Activated naive CD8-positive, alpha-beta T cell (primary cell): Measurements from ENCODE around the gene TBC1D3B.
"Not testable (repeated sequence)": the region's sequence is repeated elsewhere in the genome, so short reads cannot be mapped to it uniquely, and the experiment has no call there.

ENCODE experiments used
- H3K27ac Mint-ChIP-seq: one replicate; pipeline ENCODE4 v1.8.0; 2021; ENCODE audit warnings: mixed read lengths
- H3K27me3 Mint-ChIP-seq: one replicate; pipeline ENCODE4 v1.8.0; 2021; ENCODE audit warnings: mixed read lengths
- H3K36me3 Mint-ChIP-seq: one replicate; pipeline ENCODE4 v1.8.0; 2021; ENCODE audit warnings: mixed read lengths
- H3K4me1 Mint-ChIP-seq: one replicate; pipeline ENCODE4 v1.8.0; 2021; ENCODE audit warnings: low read depth, mixed read lengths
- H3K4me3 Mint-ChIP-seq: one replicate; pipeline ENCODE4 v1.8.0; 2021; ENCODE audit warnings: mild to moderate bottlenecking, mixed read lengths
- H3K9me3 Mint-ChIP-seq: one replicate; pipeline ENCODE4 v1.8.0; 2021; ENCODE audit warnings: low read depth, mixed read lengths

Gene TBC1D3B

GRCh38 chr17:36176536-36176935, at the start of gene TBC1D3B:
Gene TBC1D3B, minus strand, starts transcription at chr17:36176636. Its CDS starts 1,586 bp downstream, at chr17:36175050.
- not testable (repeated sequence) for H3K27me3 Mint-ChIP-seq, H3K4me1 Mint-ChIP-seq, H3K36me3 Mint-ChIP-seq, H3K4me3 Mint-ChIP-seq, H3K27ac Mint-ChIP-seq, H3K9me3 Mint-ChIP-seq

GRCh38 chr17:36222967-36223366, 46.5 kb upstream of the TBC1D3B start:
- not testable (repeated sequence) for H3K4me1 Mint-ChIP-seq, H3K36me3 Mint-ChIP-seq, H3K4me3 Mint-ChIP-seq, H3K27ac Mint-ChIP-seq, H3K9me3 Mint-ChIP-seq
- peaks cover 11% of the 10 kb centered on the region for H3K27me3 Mint-ChIP-seq

DNA sequence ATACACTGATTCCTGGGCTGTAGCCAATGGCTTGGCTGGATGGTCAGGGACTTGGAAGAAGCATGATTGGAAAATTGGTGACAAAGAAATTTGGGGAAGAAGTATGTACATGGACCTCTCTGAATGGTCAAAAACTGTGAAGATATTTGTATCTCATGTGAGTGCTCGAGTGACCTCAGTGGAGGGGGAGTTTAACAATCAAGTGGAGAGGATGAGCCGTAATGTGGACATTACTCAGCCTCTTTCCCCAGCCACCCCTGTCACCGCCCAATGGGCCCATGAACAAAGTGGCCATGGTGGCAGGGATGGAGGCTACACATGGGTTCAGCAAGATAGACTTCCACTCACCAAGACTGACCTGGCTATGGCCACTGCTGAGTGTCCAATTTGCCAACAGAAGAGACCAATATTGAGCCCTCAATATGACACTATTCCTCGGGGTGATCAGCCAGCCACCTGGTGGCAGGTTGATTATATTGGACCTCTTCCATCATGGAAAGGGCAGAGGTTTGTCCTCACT, 45.2 kb upstream of the TBC1D3B start:
- not testable (repeated sequence) for H3K4me1 Mint-ChIP-seq, H3K9me3 Mint-ChIP-seq, H3K27ac Mint-ChIP-seq, H3K36me3 Mint-ChIP-seq, H3K4me3 Mint-ChIP-seq
- peaks cover 14% of the 10 kb centered on the region for H3K27me3 Mint-ChIP-seq

GRCh38 chr17:36220737-36221580, 44.5 kb upstream of the TBC1D3B start:
- not testable (repeated sequence) for H3K27ac Mint-ChIP-seq, H3K9me3 Mint-ChIP-seq, H3K4me1 Mint-ChIP-seq, H3K36me3 Mint-ChIP-seq, H3K4me3 Mint-ChIP-seq
- peaks cover 14% of the 10 kb centered on the region for H3K27me3 Mint-ChIP-seq

- not testable (repeated sequence) for H3K9me3 Mint-ChIP-seq, H3K36me3 Mint-ChIP-seq, H3K4me3 Mint-ChIP-seq, H3K27ac Mint-ChIP-seq, H3K4me1 Mint-ChIP-seq
- H3K27me3 Mint-ChIP-seq = peaks cover 15% of the 10 kb centered on the region
These were observed 43.1 kb upstream of the TBC1D3B start for GRCh38 chr17:36219556-36219955.

- not testable (repeated sequence) for H3K9me3 Mint-ChIP-seq, H3K4me1 Mint-ChIP-seq, H3K36me3 Mint-ChIP-seq, H3K27ac Mint-ChIP-seq, H3K4me3 Mint-ChIP-seq
- H3K27me3 Mint-ChIP-seq = peaks cover 18% of the 10 kb centered on the region
These were observed 39.2 kb upstream of the TBC1D3B start for GRCh38 chr17:36215406-36216308.

DNA sequence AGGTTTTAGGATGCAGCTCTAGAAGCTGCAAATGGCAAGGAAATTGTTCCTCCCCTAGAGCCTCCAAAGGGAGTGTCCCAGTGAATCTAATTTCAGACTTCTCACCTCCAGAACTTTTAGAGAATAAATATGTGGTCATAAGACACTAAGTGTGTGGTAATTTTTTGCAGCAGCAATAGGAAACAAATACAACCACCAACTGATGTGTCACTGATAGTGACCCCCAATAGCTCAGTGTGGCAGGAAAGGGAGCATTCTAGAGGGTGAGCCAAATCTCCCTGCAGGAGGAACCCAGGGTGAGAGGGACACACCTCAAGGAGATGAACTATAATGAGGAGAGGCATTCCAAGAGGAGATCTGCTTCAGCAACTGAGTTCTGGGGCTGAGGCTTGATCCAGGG, 38.5 kb upstream of the TBC1D3B start:
- no peak overlapping the region for H3K27ac Mint-ChIP-seq
- no peaks in the 10 kb centered on the region for H3K4me1 Mint-ChIP-seq
- no peaks in the 10 kb centered on the region for H3K36me3 Mint-ChIP-seq
- H3K27me3 Mint-ChIP-seq = peaks cover 21% of the 10 kb centered on the region
- peaks cover 7% of the 10 kb centered on the region for H3K9me3 Mint-ChIP-seq
- no peak overlapping the region for H3K4me3 Mint-ChIP-seq

DNA sequence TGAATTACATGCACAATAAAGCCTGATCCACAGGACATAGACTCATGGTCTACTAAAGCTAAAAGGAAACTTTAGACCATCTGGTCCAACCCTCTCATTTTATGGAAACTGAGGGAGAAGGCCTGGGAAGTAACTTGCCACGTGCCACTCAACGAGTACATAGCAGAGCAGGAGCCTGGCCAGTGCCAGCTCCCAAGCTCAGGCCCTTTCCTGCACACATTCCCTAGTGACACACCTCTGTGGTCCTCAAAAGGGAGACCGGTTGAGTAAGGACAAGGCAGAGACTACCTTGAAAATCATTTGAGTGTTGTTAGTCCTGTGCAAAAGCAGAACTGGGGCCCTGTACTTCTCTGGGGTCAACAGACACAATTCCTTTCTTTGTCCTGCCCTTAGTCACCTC, 37.3 kb upstream of the TBC1D3B start:
- Mint-ChIP-seq H3K27me3 (peaks cover 21% of the 10 kb centered on the region), H3K4me1 (no peaks in the 10 kb centered on the region), H3K36me3 (no peaks in the 10 kb centered on the region), H3K27ac (no peak overlapping the region), H3K9me3 (peaks cover 4% of the 10 kb centered on the region), H3K4me3 (no peak overlapping the region)

DNA sequence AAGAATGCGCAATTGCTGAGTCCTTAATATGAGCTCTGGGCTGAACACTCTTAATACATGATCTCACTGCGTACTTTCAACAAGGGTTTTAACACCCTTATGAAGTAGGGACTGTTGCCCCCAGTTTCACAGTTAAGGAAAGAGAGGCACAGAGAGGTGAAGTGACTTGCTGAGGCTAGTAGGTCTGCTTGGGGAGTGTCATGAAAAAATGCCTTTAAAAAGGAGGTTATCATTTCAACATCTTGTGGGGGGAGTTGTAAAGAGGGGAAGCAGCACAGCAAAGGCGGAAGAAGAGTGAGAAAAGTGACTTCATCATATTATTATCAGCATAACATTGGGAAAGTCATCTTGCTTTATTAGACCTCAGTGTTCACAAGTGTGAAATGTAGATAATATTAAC, 36.5 kb upstream of the TBC1D3B start:
- H3K36me3 Mint-ChIP-seq = no peaks in the 10 kb centered on the region
- H3K27ac Mint-ChIP-seq = no peak overlapping the region
- no peaks in the 10 kb centered on the region for H3K9me3 Mint-ChIP-seq
- peaks cover 18% of the 10 kb centered on the region for H3K27me3 Mint-ChIP-seq
- no peaks in the 10 kb centered on the region for H3K4me1 Mint-ChIP-seq
- no peak overlapping the region for H3K4me3 Mint-ChIP-seq

DNA sequence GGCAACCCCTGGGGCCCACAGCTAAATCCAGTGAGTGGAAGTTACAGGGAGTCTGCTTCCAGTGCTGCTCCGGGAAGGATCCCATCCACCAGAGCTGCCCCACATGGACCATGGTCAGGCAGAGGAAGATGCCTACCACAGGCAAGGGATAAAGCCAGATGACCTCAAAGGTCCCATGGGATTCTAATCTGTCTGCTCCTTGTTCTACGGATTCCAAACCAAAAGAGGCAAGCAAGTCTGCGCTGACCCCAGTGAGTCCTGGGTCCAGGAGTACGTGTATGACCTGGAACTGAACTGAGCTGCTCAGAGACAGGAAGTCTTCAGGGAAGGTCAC, 35.8 kb upstream of the TBC1D3B start:
- Mint-ChIP-seq H3K27me3 (peaks cover 19% of the 10 kb centered on the region), H3K4me1 (no peaks in the 10 kb centered on the region), H3K4me3 (no peak overlapping the region), H3K9me3 (no peaks in the 10 kb centered on the region), H3K36me3 (no peaks in the 10 kb centered on the region), H3K27ac (no peak overlapping the region)

GRCh38 chr17:36211484-36212271, 35.2 kb upstream of the TBC1D3B start:
- not testable (repeated sequence) for H3K9me3 Mint-ChIP-seq, H3K27ac Mint-ChIP-seq, H3K4me1 Mint-ChIP-seq, H3K36me3 Mint-ChIP-seq, H3K4me3 Mint-ChIP-seq
- peaks cover 21% of the 10 kb centered on the region for H3K27me3 Mint-ChIP-seq

GRCh38 chr17:36210439-36211211, 34.2 kb upstream of the TBC1D3B start, which contains the start of gene CCL4L2:
Gene CCL4L2, plus strand, starts transcription at chr17:36211063.
- not testable (repeated sequence) for H3K4me3 Mint-ChIP-seq, H3K4me1 Mint-ChIP-seq

DNA sequence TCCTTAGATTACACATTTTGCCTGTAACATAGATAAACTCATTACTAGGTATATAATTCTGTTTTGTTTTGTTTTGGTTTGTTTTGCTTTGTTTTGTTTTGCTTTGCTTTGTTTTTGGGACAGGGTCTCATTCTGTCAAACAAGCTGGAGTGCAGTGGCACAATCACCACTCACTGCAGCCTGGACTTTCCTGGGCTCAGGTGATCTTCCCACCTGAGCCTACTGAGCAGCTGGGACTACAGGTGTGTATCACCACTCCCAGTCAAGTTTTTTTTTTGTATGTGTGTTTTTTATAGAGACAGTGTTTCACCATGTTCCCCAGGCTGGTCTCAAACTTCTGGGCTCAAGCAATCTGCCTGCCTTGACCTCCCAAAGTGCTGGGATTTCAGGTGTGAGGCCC, 33.1 kb upstream of the TBC1D3B start:
- Mint-ChIP-seq H3K36me3 (no peaks in the 10 kb centered on the region), H3K4me1 (no peaks in the 10 kb centered on the region), H3K9me3 (no peaks in the 10 kb centered on the region), H3K27ac (no peak overlapping the region), H3K4me3 (no peak overlapping the region), H3K27me3 (peaks cover 24% of the 10 kb centered on the region)

More at GRCh38 chr17:36210439-36211211, 34.2 kb upstream of the TBC1D3B start, which contains the start of gene CCL4L2:
- H3K9me3 Mint-ChIP-seq, H3K36me3 Mint-ChIP-seq, H3K27ac Mint-ChIP-seq: not testable (repeated sequence)
- H3K27me3 Mint-ChIP-seq = peaks cover 23% of the 10 kb centered on the region

GRCh38 chr17:36207383-36207782, 30.9 kb upstream of the TBC1D3B start:
- not testable (repeated sequence) for H3K36me3 Mint-ChIP-seq, H3K27ac Mint-ChIP-seq, H3K4me3 Mint-ChIP-seq, H3K4me1 Mint-ChIP-seq, H3K9me3 Mint-ChIP-seq
- peaks cover 21% of the 10 kb centered on the region for H3K27me3 Mint-ChIP-seq
